GM12878 (cell line): ENCODE data around the gene TMEM9B. TPM values are rescaled to one million over a fixed set of nuclear protein-coding genes. Genes with fewer than 3 reads are reported as not detected.

ENCODE experiments used
- ASH2L ChIP-seq: fragments of 300-600, 200-600 bp; sonication (generic); IDR thresholded peaks from 2 replicates; pipeline ENCODE4 v1.6.1; 2017; ENCODE audit warnings: low read depth, mild to moderate bottlenecking, borderline replicate concordance
- ATF7 ChIP-seq: fragments of 450-650 bp; IDR thresholded peaks from 2 replicates; pipeline ENCODE4 v1.6.1; 2016; ENCODE audit warnings: low read depth, mild to moderate bottlenecking
- BACH1 ChIP-seq: fragments of 450-650 bp; IDR thresholded peaks from 2 replicates; pipeline ENCODE4 v1.6.1; 2017; ENCODE audit warnings: mild to moderate bottlenecking, borderline replicate concordance
- BCL3 ChIP-seq: IDR thresholded peaks from 2 replicates; pipeline ENCODE4 v1.6.1; 2011; ENCODE audit warnings: borderline replicate concordance, low read depth, mild to moderate bottlenecking, moderate library complexity, low read length; ENCODE audit not compliant: insufficient read depth, poor library complexity, severe bottlenecking
- BRCA1 ChIP-seq: IDR thresholded peaks from 2 replicates; pipeline ENCODE4 v1.6.1; 2011; ENCODE audit warnings: low read depth, low read length, improper control_type of control experiment
- CEBPB ChIP-seq, 2 experiments: fragments of 150-350 bp in 1 of 2; IDR thresholded peaks; 2 replicates each; pipeline ENCODE4 v1.6.1; 2012 to 2014; ENCODE audit warnings: low read depth in 2 of 2, low read length in 2 of 2, borderline replicate concordance in 1 of 2, inconsistent platforms in 1 of 2
- CHD1 ChIP-seq: IDR thresholded peaks from 2 replicates; pipeline ENCODE4 v1.6.1; 2012; ENCODE audit warnings: low read depth, low read length, improper control_type of control experiment
- DPF2 ChIP-seq: fragments of 450-650 bp; IDR thresholded peaks from 2 replicates; pipeline ENCODE4 v1.6.1; 2017; ENCODE audit warnings: mild to moderate bottlenecking
- ETV6 ChIP-seq, 2 experiments: fragments of 450-650 bp in 1 of 2; IDR thresholded peaks in 1 of 2; conservative IDR thresholded peaks in 1 of 2; 2 replicates each; pipeline ENCODE4 v1.6.1; 2014; ENCODE audit warnings: antibody characterized with exemption in 1 of 2, borderline replicate concordance in 1 of 2, low read depth in 1 of 2, mild to moderate bottlenecking in 1 of 2, moderate library complexity in 1 of 2
- FOS ChIP-seq: IDR thresholded peaks from 3 replicates; pipeline ENCODE4 v1.6.1; 2011; ENCODE audit warnings: borderline replicate concordance; ENCODE audit not compliant: insufficient read length; ENCODE audit errors: extremely low read depth
- GABPA ChIP-seq: IDR thresholded peaks from 2 replicates; pipeline ENCODE4 v1.6.1; 2014; ENCODE audit warnings: antibody characterized with exemption, low read depth, mild to moderate bottlenecking, inconsistent platforms
- IKZF2 ChIP-seq, 2 experiments: fragments of 450-650 bp; IDR thresholded peaks; 2 replicates each; pipeline ENCODE4 v1.6.1; 2017; ENCODE audit warnings: mild to moderate bottlenecking in 2 of 2, moderate library complexity in 2 of 2
- KDM1A ChIP-seq: fragments of 200-600 bp; sonication (generic); IDR thresholded peaks from 2 replicates; pipeline ENCODE4 v1.6.1; 2016; ENCODE audit warnings: borderline replicate concordance
- NFIC ChIP-seq: IDR thresholded peaks from 2 replicates; pipeline ENCODE4 v1.6.1; 2012; ENCODE audit warnings: low read depth, mild to moderate bottlenecking, inconsistent platforms, low read length, moderate library complexity
- PAX5 ChIP-seq: IDR thresholded peaks from 2 replicates; pipeline ENCODE4 v1.6.1; 2011; ENCODE audit warnings: low read depth, low read length, borderline replicate concordance
- POLR2A ChIP-seq: IDR thresholded peaks from 2 replicates; pipeline ENCODE4 v1.6.1; 2011; ENCODE audit warnings: low read depth, mild to moderate bottlenecking, low read length
- RELB ChIP-seq: fragments of 450-650 bp; IDR thresholded peaks from 2 replicates; pipeline ENCODE4 v1.6.1; 2017; ENCODE audit warnings: low read depth, mild to moderate bottlenecking, moderate library complexity
- RUNX3 ChIP-seq: IDR thresholded peaks from 2 replicates; pipeline ENCODE4 v1.6.1; 2012; ENCODE audit warnings: low read length, inconsistent platforms
- SIX5 ChIP-seq: IDR thresholded peaks from 2 replicates; pipeline ENCODE4 v1.6.1; 2011; ENCODE audit warnings: mild to moderate bottlenecking, low read depth, low read length, moderate library complexity; ENCODE audit not compliant: severe bottlenecking
- SREBF2 ChIP-seq: IDR thresholded peaks from 2 replicates; pipeline ENCODE4 v1.6.1; 2012; ENCODE audit warnings: mild to moderate bottlenecking, low read length
- STAT1 ChIP-seq: fragments of 450-650 bp; conservative IDR thresholded peaks from 2 replicates; pipeline ENCODE4 v1.6.1; 2014; ENCODE audit warnings: antibody characterized with exemption, mild to moderate bottlenecking
- SUPT20H ChIP-seq: IDR thresholded peaks from 2 replicates; pipeline ENCODE4 v1.6.1; 2011; ENCODE audit warnings: low read depth, mild to moderate bottlenecking, low read length, moderate library complexity, borderline replicate concordance; ENCODE audit not compliant: control insufficient read depth
- TCF12 ChIP-seq: IDR thresholded peaks from 2 replicates; pipeline ENCODE4 v1.6.1; 2011; ENCODE audit warnings: low read depth, mild to moderate bottlenecking, low read length
- ZNF592 ChIP-seq: fragments of 450-650 bp; IDR thresholded peaks from 2 replicates; pipeline ENCODE4 v1.6.1; 2017; ENCODE audit warnings: mild to moderate bottlenecking, moderate library complexity
- ZNF622 ChIP-seq: fragments of 450-650 bp; IDR thresholded peaks from 2 replicates; pipeline ENCODE4 v1.6.1; 2017; ENCODE audit warnings: mild to moderate bottlenecking, inconsistent platforms
- polyA plus RNA-seq, 11 experiments: library from polyadenylated mRNA; depleted of rRNA in 4 of 11; unstranded in 6 of 11; stranded (reverse) in 5 of 11; fragments of >200 nt; fragmentation: Nextera tagmentation in 4 of 11; fragmentation: Illumina TruSeq in 1 of 11; extraction: Ambion mirVana in 4 of 11; extraction: Trizol in 1 of 11; gene quantifications; 1 replicate in 1 of 11; 2 replicates in 10 of 11; pipeline versions ENCODE4 v1.2.1 to v1.2.3, GENCODE V29; 2011 to 2016; ENCODE audit warnings: inconsistent platforms in 2 of 11, missing spikeins in 2 of 11, low read depth in 1 of 11
- total RNA-seq, 4 experiments: library from RNA; depleted of rRNA in 3 of 4; stranded (reverse); fragments of >200 nt in 3 of 4; fragmentation: Illumina TruSeq in 1 of 4; extraction: Trizol in 1 of 4; gene quantifications; 2 replicates each; pipeline versions ENCODE4 v1.2.1 to v1.2.3, GENCODE V29; 2013 to 2021

The TMEM9B gene
- total and polyA plus RNA-seq, 10 of the 15 experiments (the other 5 are each of a cell fraction or from before 2014, with no cell fraction given): 11.5 to 54.0 (median 30.0) TPM

GRCh38 chr11:8911029-8911823 is 53.0 kb downstream of the TMEM9B start, which contains the start of gene AKIP1 (continued):
- TF ChIP-seq PAX5 (no peak), DPF2 (0 out of 2 replicates have a peak, but pooled peaks have one; percentile 41), TCF12 (no peak), ATF7 (no peak), IKZF2 (IDR thresholded peaks at IDR 0.05) (peak; percentile 69 to 84), ZNF622 (no peak), FOS (no peak), RUNX3 (no peak), ZNF592 (no peak), RELB (peak; percentile 65), BCL3 (no peak), GABPA (no peak), BRCA1 (no peak), STAT1 (no peak), SIX5 (no peak), SUPT20H (no peak), SREBF2 (no peak), BACH1 (no peak), ETV6 (conservative IDR thresholded peaks at IDR 0.05 in 1 of 2, IDR thresholded peaks at IDR 0.05 in 1 of 2; ENCODE audit: borderline replicate concordance in 1 of 2, low read depth in 1 of 2) (no peak), NFIC (no peak), KDM1A (no peak), CEBPB (IDR thresholded peaks at IDR 0.05; ENCODE audit: borderline replicate concordance in 1 of 2, low read depth in 2 of 2, low read length in 2 of 2) (no peak), POLR2A (peak; percentile 61; the same call in 1 of the 2 replicates), ASH2L (no peak), CHD1 (no peak)
